HepG2 (cell line): ENCODE data around the gene PGA5. TPM values are rescaled to one million over a fixed set of nuclear protein-coding genes. Genes with fewer than 3 reads are reported as not detected.

Source experiments
- ATAC-seq: fragments of 200-7000 bp; cut with Tn5 transposase; 3 replicates; pipeline ENCODE4 v1.9.1; 2020; ENCODE audit warnings: mild to moderate bottlenecking, moderate library complexity
- BruUV-seq: library from RNA; stranded (reverse); fragments of 400-500 nt; replicated peaks from 2 replicates; lab custom pipeline; 2021; lab: Mats Ljungman, UMichigan
- CTCF ChIA-PET: fragments of 300-600 bp; formaldehyde crosslinking; extraction: SDS; loops from one replicate; lab custom pipeline; 2021; ENCODE audit warnings: low total read pairs, inconsistent platforms, low intra/inter-chr PET ratio; lab: Yijun Ruan, JAX
- POLR2A ChIA-PET: fragments of 350-600 bp; sonication (Branson Sonifier 250); formaldehyde crosslinking; loops from one replicate; lab custom pipeline; 2020; ENCODE audit warnings: antibody characterized with exemption, inconsistent platforms; lab: Yijun Ruan, JAX
- DNase-seq: peaks from one replicate; pipeline ENCODE4 v3.0.0-alpha.2; 2015; ENCODE audit warnings: low spot score
- FAIRE-seq: peaks from 3 replicates; lab custom pipeline; 2011; peaks lifted over from hg19 to GRCh38; lab: Jason Lieb, UNC
- H2AFZ ChIP-seq: one replicate; pipeline ENCODE4 v1.6.1; 2011; ENCODE audit warnings: low read length, inconsistent platforms
- H3K27ac ChIP-seq: fragments of 300-600 bp; 3 replicates; pipeline ENCODE4 v1.8.0; 2011; ENCODE audit warnings: mixed run types, mild to moderate bottlenecking, mixed read lengths, low read length, inconsistent platforms; ENCODE audit not compliant: insufficient read depth; ENCODE audit errors: extremely low read length
- H3K27me3 ChIP-seq, 2 experiments: fragments of 200-600 bp in 1 of 2; 2 replicates in 1 of 2; 3 replicates in 1 of 2; pipeline versions ENCODE4 v1.6.0 to v1.8.0; 2011; ENCODE audit warnings: low read length in 2 of 2, mild to moderate bottlenecking in 2 of 2, moderate library complexity in 2 of 2, inconsistent platforms in 1 of 2; ENCODE audit not compliant: insufficient read depth in 2 of 2, control insufficient read depth in 1 of 2
- H3K36me3 ChIP-seq, 2 experiments: fragments of 200-600 bp in 1 of 2; replicated peaks in 1 of 2; 2 replicates in 1 of 2; 3 replicates in 1 of 2; pipeline versions ENCODE4 v1.5.1 to v1.8.0; 2011; ENCODE audit warnings: low read length in 2 of 2, inconsistent platforms in 1 of 2; ENCODE audit not compliant: insufficient read depth in 2 of 2, control insufficient read depth in 1 of 2
- H3K4me1 ChIP-seq: 2 replicates; pipeline ENCODE4 v1.5.1; 2012; ENCODE audit warnings: low read length, inconsistent platforms; ENCODE audit not compliant: insufficient read depth
- H3K4me2 ChIP-seq: 2 replicates; pipeline ENCODE4 v1.6.0; 2011; ENCODE audit warnings: low read depth, low read length, inconsistent platforms
- H3K4me3 ChIP-seq, 3 experiments: fragments of 200-600 bp in 1 of 3; sonication (generic), shearing (Covaris generic) in 1 of 3; replicated peaks in 1 of 3; 2 replicates each; pipeline ENCODE4 v1.5.1; 2011 to 2016; ENCODE audit warnings: low read length in 3 of 3, inconsistent platforms in 2 of 3, low read depth in 2 of 3, mild to moderate bottlenecking in 2 of 3, control low read depth in 1 of 3, mixed read lengths in 1 of 3; ENCODE audit not compliant: insufficient read depth in 1 of 3
- H3K79me2 ChIP-seq: one replicate; pipeline ENCODE4 v1.6.1; 2011; ENCODE audit warnings: low read length, inconsistent platforms; ENCODE audit not compliant: insufficient read depth
- H3K9ac ChIP-seq: 2 replicates; pipeline ENCODE4 v1.6.0; 2011; ENCODE audit warnings: mild to moderate bottlenecking, low read depth, low read length, inconsistent platforms; ENCODE audit not compliant: insufficient read depth
- H3K9me3 ChIP-seq: 2 replicates; pipeline ENCODE4 v1.5.1; 2012; ENCODE audit warnings: mild to moderate bottlenecking, low read length
- H4K20me1 ChIP-seq: 2 replicates; pipeline ENCODE4 v1.6.0; 2011; ENCODE audit warnings: inconsistent platforms, mild to moderate bottlenecking, low read length, moderate library complexity; ENCODE audit not compliant: insufficient read depth
- JUN ChIP-seq: sonication (generic); formaldehyde crosslinking; IDR thresholded peaks from 2 replicates; pipeline ENCODE4 v1.4.0; 2020; ENCODE audit warnings: mild to moderate bottlenecking, missing genetic modification reagents
- NAIF1 ChIP-seq: sonication (generic); formaldehyde crosslinking; IDR thresholded peaks from 2 replicates; pipeline ENCODE4 v1.5.0; 2020; ENCODE audit warnings: mild to moderate bottlenecking, missing genetic modification reagents, borderline replicate concordance
- NBN ChIP-seq: fragments of 450-650 bp; conservative IDR thresholded peaks from 2 replicates; pipeline ENCODE4 v1.6.1; 2017
- SOX5 ChIP-seq: IDR thresholded peaks from 2 replicates; pipeline ENCODE4 v1.6.1; 2016; ENCODE audit warnings: borderline replicate concordance
- ZNF30 ChIP-seq: sonication (generic); formaldehyde crosslinking; IDR thresholded peaks from 2 replicates; pipeline ENCODE4 v1.5.0; 2020; ENCODE audit warnings: mild to moderate bottlenecking, missing genetic modification reagents
- ZSCAN25 ChIP-seq: sonication (generic); formaldehyde crosslinking; IDR thresholded peaks from 2 replicates; pipeline ENCODE4 v1.8.0; 2022; ENCODE audit warnings: mild to moderate bottlenecking, missing genetic modification reagents
- WGBS: methylation state at CpG from one replicate; pipeline ENCODE4 v1.1.6; 2017; ENCODE audit warnings: low lambda C conversion rate; 5-methylcytosine and 5-hydroxymethylcytosine counted together
- in situ Hi-C: cut with HindIII; loops from 2 replicates; pipeline ENCODE4 v1.10.0; 2017; ENCODE audit warnings: low pct_unique_long_range_greater_than_20kb; ENCODE audit not compliant: extremely low pct_ligation_motif_present
- intact Hi-C: fragments of 100-400 bp; cut with micrococcal nuclease; formaldehyde crosslinking; loops from one replicate; pipeline ENCODE4 v1.10.0; 2022; ENCODE audit not compliant: unreplicated experiment
- polyA plus RNA-seq, 8 experiments: library from polyadenylated mRNA; depleted of rRNA in 3 of 8; stranded (reverse) in 7 of 8; unstranded in 1 of 8; fragments of >200 nt; fragmentation: Illumina TruSeq in 4 of 8; extraction: Trizol in 4 of 8; gene quantifications; 2 replicates each; pipeline versions ENCODE4 v1.2.1 to v1.2.3, GENCODE V29; 2011 to 2016; ENCODE audit warnings: low read depth in 4 of 8, missing spikeins in 1 of 8, mixed read lengths in 1 of 8; ENCODE audit not compliant: insufficient read depth in 1 of 8
- total RNA-seq, 5 experiments: library from RNA; depleted of rRNA; stranded (reverse); fragments of >200 nt; fragmentation: Illumina TruSeq; extraction: Trizol; gene quantifications; 2 replicates each; pipeline ENCODE4 v1.2.3, GENCODE V29; 2016; ENCODE audit warnings: low read depth in 1 of 5
- TF ChIP-seq, protein P1 (sequence below): sonication (generic); formaldehyde crosslinking; IDR thresholded peaks from 2 replicates; pipeline ENCODE4 v1.8.0; 2022; ENCODE audit warnings: low read depth, missing genetic modification reagents
- TF ChIP-seq, protein P2 (sequence below): IDR thresholded peaks from 2 replicates; pipeline ENCODE4 v1.6.1; 2018; ENCODE audit warnings: missing genetic modification reagents, mild to moderate bottlenecking, missing compliant biosample characterization
- TF ChIP-seq, protein P3 (sequence below): IDR thresholded peaks from 2 replicates; pipeline ENCODE4 v1.6.1; 2016
- TF ChIP-seq, protein P4 (sequence below): sonication (generic); formaldehyde crosslinking; IDR thresholded peaks from 2 replicates; pipeline ENCODE4 v1.4.0; 2020; ENCODE audit warnings: missing genetic modification reagents, mild to moderate bottlenecking, borderline replicate concordance

Gene PGA5
- total and polyA plus RNA-seq, 2 of the 13 experiments (the other 11 are each of a cell fraction or from before 2014, with no cell fraction given) = not detected

DNA sequence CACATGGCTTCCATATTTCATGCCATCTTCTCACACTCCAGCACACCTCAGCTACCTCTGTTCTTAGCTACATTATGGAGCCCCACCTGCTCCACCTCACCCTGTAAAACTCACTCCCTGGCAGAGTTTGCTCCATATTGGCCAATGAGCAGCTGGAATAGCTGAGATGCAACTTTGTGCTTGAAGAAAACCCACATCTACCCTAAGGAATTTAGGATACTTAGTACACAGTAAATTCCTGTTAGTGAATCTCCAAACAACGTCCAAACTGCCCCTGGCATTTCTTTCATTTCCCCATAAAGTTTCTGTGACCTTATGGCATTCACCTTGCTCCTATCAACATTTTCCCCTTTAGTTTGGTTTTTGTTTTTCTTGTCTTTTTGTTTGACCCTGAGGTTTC lies 56.4 kb downstream of the PGA5 start:
- Histone ChIP-seq H3K36me3 (peaks cover 21 to 39% of the 10 kb centered on the region in 2 experiments; a peak in 4 of 5 replicates), H3K79me2 (peaks cover 28% of the 10 kb centered on the region), H3K4me1 (peaks cover 56% of the 10 kb centered on the region), H2AFZ (no peak overlapping the region), H3K27ac (peak overlapping the region; percentile 89), H4K20me1 (peaks cover 7% of the 10 kb centered on the region), H3K27me3 (no peaks in the 10 kb centered on the region; a peak in 1 of 5 replicates), H3K9ac (no peak overlapping the region), H3K4me3 (no peak overlapping the region), H3K9me3 (no peaks in the 10 kb centered on the region), H3K4me2 (no peak overlapping the region)
- in situ Hi-C loops = no loop called here
- ATAC-seq (no peak), FAIRE-seq (no peak), DNase-seq (no peak)
- ChIA-PET POLR2A (interaction anchor here (2.2 kb wide), 1 partner anchor 14 kb away, joined by 9 read pairs; no protein-coding TSS in a partner anchor), CTCF (no interaction called here)
- intact Hi-C loops = no loop called here
- BruUV-seq = no TSS peak
- WGBS = 72% methylated on average over 1 of the region's 1 CpG
- TF ChIP-seq NAIF1 (CRISPR knock-in tag) (no peak), NBN (no peak)
- TF ChIP-seq, protein P1, sequence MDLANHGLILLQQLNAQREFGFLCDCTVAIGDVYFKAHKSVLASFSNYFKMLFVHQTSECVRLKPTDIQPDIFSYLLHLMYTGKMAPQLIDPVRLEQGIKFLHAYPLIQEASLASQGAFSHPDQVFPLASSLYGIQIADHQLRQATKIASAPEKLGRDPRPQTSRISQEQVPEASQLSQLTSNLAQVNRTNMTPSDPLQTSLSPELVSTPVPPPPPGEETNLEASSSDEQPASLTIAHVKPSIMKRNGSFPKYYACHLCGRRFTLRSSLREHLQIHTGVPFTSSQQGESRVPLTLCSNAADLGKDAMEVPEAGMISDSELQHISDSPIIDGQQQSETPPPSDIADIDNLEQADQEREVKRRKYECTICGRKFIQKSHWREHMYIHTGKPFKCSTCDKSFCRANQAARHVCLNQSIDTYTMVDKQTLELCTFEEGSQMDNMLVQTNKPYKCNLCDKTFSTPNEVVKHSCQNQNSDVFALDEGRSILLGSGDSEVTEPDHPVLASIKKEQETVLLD (CRISPR knock-in tag) = 0 out of 2 replicates have a peak, but pooled peaks have one; percentile 37

DNA sequence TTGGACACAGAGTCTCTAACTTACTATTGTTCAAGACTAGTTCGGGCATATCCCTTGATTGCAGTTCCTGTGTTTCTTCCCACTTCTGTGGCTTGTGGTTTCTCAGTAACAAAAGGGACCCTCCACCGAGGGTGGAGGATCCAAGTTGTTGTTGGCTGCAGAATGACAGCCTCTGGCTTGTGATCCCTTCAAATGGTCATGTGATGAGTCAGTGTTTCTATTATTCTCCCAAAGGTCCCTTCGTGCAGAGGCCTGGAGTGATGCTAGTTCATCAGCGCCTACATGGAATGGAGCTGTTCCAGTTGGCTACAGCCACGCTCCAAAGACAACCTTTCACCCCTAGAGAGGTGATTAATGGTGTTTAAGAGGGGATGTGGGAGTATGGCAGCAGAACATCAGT lies 56.8 kb downstream of the PGA5 start:
- in situ Hi-C loops = no loop called here
- Histone ChIP-seq H3K4me2 (peak overlapping the region; percentile 70; the same call in 1 of the 2 replicates), H3K27me3 (no peaks in the 10 kb centered on the region; a peak in 1 of 5 replicates), H2AFZ (no peak overlapping the region), H3K79me2 (peaks cover 24% of the 10 kb centered on the region), H3K9me3 (no peaks in the 10 kb centered on the region), H4K20me1 (peaks cover 4% of the 10 kb centered on the region; the same call in 1 of the 2 replicates), H3K4me1 (peaks cover 52% of the 10 kb centered on the region), H3K27ac (peak overlapping the region; percentile 89), H3K4me3 (peak overlapping the region in 1 of 3 experiments; percentile 2; a peak in 1 of 6 replicates), H3K36me3 (peaks cover 21 to 41% of the 10 kb centered on the region in 2 experiments; a peak in 4 of 5 replicates), H3K9ac (0 out of 2 replicates have a peak overlapping the region, but pooled peaks have one; percentile 60)
- WGBS = 63% methylated on average over 5 of the region's 5 CpGs
- FAIRE-seq (no peak), ATAC-seq (no peak), DNase-seq (peak; percentile 29)
- ChIA-PET POLR2A (interaction anchor here (1.3 to 2.2 kb wide), 3 partner anchors 14 to 64 kb away, joined by 3 to 17 read pairs (median 9); partner anchors contain the start of genes CYB561A3 and TMEM138), CTCF (no interaction called here)
- intact Hi-C loops = loop anchor here (2.0 kb wide), 1 partner anchor 37 kb away; no protein-coding TSS in a partner anchor
- BruUV-seq = no TSS peak
- TF ChIP-seq SOX5 (CRISPR knock-in tag) (0 out of 2 replicates have a peak, but pooled peaks have one; percentile 28), JUN (no peak), ZSCAN25 (CRISPR knock-in tag) (no peak), ZNF30 (CRISPR knock-in tag) (no peak)
- TF ChIP-seq, protein P2, sequence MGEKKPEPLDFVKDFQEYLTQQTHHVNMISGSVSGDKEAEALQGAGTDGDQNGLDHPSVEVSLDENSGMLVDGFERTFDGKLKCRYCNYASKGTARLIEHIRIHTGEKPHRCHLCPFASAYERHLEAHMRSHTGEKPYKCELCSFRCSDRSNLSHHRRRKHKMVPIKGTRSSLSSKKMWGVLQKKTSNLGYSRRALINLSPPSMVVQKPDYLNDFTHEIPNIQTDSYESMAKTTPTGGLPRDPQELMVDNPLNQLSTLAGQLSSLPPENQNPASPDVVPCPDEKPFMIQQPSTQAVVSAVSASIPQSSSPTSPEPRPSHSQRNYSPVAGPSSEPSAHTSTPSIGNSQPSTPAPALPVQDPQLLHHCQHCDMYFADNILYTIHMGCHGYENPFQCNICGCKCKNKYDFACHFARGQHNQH (CRISPR knock-in tag) = no peak
- TF ChIP-seq, protein P3, sequence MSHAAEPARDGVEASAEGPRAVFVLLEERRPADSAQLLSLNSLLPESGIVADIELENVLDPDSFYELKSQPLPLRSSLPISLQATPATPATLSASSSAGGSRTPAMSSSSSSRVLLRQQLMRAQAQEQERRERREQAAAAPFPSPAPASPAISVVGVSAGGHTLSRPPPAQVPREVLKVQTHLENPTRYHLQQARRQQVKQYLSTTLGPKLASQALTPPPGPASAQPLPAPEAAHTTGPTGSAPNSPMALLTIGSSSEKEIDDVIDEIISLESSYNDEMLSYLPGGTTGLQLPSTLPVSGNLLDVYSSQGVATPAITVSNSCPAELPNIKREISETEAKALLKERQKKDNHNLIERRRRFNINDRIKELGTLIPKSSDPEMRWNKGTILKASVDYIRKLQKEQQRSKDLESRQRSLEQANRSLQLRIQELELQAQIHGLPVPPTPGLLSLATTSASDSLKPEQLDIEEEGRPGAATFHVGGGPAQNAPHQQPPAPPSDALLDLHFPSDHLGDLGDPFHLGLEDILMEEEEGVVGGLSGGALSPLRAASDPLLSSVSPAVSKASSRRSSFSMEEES (CRISPR knock-in tag) = no peak
- TF ChIP-seq, protein P4, sequence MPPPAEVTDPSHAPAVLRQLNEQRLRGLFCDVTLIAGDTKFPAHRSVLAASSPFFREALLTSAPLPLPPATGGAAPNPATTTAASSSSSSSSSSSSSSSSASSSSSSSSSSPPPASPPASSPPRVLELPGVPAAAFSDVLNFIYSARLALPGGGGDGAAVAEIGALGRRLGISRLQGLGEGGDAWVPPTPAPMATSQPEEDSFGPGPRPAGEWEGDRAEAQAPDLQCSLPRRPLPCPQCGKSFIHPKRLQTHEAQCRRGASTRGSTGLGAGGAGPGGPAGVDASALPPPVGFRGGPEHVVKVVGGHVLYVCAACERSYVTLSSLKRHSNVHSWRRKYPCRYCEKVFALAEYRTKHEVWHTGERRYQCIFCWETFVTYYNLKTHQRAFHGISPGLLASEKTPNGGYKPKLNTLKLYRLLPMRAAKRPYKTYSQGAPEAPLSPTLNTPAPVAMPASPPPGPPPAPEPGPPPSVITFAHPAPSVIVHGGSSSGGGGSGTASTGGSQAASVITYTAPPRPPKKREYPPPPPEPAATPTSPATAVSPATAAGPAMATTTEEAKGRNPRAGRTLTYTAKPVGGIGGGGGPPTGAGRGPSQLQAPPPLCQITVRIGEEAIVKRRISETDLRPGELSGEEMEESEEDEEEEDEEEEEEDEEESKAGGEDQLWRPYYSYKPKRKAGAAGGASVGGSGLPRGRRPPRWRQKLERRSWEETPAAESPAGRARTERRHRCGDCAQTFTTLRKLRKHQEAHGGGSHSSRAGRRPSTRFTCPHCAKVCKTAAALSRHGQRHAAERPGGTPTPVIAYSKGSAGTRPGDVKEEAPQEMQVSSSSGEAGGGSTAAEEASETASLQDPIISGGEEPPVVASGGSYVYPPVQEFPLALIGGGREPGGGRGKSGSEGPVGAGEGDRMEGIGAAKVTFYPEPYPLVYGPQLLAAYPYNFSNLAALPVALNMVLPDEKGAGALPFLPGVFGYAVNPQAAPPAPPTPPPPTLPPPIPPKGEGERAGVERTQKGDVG (CRISPR knock-in tag) = no peak
